Activated gamma-delta T cell treated with anti-CD3 and anti-CD28 coated beads, Interleukin-2, amount 50 U/mL, for 16 hours (primary cell): Measurements from ENCODE around the gene RPH3AL.
"Not testable (repeated sequence)": the region's sequence is repeated elsewhere in the genome, so short reads cannot be mapped to it uniquely, and the experiment has no call there.

Experiments used
- DNase-seq: peaks from one replicate; pipeline ENCODE4 v3.0.0-alpha.2; 2020; ENCODE audit warnings: low read depth

Gene RPH3AL

DNA sequence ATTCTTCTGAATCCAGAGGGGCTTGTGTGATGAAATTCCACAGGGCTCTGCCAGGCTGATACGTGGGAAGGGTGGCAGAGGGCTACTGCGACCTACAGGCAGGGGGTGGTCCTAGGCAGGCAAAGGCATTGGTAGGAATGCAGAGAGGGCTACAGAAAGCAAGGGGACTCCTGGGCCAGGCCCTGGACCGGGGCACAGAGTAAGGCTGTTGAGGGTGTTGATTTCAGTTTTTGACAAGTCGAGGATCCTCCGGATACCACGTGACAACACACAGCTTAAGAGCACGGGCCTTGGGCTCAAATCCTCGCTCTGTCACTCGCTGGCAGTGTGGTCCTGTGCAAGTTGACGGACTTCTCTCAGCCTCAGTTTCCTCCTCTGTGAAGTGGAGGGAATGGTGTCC is 152.0 kb downstream of the RPH3AL start:
- no peak for DNase-seq

DNA sequence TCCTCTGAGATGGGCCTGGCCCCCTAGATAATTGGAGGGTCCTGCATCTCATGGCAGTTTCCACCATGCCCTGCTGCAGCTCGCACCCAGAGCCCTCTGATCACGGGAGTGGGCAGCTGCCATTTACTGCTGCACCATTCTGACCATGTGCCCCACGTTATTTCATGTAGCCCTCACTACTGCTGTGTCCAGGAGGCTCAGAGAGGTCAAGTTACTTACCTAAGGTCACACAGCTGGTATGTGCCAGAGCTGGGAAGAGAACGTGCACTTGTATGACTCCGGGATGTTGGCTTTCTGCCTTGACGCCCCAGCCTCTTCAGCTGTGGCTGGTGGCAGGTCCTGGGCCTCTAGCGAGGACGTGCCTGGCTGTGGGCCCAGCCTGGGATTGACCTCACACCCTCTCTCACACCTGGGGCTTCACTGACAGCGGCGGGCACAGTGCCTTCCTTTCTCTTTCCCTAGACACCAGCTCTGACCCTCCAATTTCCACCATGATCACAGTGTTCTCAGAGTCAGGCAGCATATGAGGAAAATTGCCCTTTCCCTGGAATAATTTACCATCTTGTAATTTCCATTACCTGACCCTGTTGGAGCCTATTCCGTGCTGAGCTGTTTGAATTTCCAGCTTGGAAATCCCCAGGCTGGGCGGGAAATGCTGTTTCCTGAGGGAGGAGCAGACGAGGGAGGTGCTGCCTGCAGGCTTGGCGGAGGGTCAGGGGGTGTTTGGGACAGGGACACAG is 152.6 kb downstream of the RPH3AL start:
- no peak for DNase-seq

DNA sequence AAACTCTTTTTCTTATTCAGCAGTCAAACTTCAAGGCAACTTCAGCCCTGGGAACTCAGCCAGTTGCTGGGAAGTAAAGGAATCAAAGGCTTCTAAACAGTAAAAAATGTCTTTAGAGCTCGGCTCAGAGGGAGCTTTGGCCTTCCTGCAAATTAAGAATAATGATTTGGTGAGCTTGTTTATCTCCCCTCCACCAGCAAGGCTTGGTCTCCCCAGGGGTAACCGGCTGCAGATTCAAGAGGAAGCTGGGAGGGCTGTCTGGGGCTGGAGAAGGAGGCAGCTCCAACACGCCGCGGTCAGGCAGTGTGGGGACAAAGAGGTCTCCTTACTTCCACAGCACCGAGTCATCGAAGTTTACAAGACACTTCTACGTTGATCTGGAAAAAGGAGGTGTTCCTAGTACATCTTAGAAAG is 153.4 kb downstream of the RPH3AL start:
- no peak for DNase-seq

DNA sequence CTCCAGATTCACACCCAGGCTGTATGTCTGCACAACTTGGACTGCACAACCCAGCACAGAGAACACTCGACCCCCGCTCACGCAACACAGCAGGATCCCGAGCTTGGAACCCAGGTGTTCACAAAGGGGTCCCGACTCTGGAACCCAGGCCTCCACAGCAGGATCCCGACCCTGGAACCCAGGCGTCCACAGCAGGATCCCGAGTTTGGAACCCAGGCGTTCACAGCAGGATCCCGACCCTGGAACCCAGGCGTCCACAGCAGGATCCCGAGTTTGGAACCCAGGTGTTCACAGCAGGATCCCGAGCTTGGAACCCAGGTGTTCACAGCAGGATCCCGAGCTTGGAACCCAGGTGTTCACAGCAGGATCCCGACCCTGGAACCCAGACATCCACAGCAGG is 154.4 kb downstream of the RPH3AL start:
- not testable (repeated sequence) for DNase-seq

DNA sequence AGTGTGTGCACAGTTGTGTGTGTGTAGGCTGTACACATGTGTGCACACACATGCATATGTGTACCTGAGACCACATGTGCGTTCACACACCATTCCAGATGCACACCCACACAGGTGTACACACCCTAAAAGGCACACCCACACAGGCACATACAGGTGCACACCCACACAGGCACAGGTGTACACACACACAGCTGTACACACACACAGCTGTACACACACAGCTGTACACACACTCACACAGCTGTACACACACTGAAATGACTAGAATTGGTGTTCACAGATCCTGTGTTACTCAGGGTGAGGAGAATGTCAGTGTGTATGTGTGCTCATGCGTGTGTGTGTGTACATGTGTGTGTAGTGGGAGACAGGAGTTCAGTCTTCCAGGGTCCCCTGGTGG is 155.3 kb downstream of the RPH3AL start:
- DNase-seq, result no peak

DNA sequence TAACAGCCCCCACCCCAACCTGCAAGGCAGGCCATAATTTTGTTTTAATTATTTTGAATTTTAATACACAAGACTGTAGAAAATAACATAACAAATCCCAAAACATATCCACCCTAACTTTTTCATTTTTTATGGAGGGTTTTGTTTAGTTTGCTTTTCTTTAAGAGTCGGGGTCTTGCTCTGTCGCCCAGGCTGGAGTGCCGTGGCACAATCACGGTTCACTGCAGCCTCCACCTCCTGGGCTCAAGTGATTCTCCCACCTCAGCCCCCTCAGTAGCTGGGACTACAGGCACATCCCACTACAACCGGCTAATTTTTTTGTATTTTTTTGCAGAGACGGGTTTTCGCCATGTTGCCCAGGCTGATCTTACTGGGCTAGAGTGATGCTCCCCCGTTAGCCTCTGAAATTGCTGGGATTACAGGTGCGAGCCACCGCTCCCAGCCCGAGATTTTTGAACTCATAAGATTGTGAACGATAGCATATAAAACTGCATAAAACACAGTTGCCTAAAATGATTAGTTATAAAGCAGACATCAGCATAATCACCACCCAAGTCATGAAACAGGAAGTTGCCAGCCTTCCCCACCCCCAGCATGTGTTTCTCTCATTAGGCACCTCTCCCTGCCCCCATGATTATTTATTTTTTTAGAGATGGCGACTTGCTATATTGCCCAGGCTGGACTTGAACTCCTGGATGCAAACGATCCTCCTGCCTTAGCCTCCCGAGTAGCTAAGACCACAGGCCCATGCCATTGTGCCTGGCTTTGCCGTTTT is 157.6 kb downstream of the RPH3AL start:
- DNase-seq, result no peak

DNA sequence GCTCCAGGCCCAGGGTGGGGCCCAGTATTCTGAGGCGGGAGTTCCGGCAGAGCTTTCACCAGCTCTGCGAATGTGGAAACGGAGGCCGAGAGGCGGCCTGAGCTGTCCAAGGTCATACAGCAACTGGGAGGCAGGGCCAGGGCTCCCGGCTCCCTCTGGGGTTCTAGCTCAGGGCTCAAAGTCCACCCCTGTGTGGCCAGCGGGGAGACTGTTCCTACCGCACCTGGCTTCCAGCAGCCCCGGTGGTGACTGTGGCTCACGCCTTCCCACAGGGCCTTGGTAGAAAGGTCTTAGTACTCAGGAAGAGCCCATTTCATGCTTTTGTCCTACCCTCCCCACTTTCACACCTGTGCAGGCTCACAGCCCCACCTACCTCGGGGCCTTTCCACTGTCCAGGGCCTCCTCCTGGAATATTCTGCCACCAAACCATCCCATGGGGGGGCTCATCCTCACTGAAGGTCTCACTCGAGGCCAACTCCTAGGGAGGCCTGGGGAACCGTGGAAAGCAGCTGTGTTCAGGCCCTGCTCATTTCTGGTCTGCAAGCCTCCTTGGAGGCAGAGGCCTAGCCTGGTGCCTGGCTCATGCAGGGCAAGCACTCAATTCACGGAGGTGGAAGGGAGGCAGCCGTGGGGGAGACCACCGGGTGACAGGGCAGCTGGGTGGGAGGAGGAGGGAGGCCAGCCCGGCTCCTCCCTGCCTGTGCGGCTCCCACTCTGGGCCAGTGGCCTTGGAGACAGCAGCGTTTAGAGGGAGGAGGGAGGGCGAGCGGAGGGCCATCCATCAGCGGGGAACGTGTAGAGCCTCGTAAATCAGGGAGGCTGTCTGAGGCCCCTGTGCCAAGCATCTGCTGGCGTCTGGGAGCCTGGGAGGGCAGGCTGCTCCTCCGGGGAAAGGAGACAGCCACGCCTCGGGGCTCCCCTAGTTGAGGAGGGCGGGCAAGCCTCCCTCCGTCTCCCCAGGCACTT is 158.5 kb downstream of the RPH3AL start:
- no peak for DNase-seq

DNA sequence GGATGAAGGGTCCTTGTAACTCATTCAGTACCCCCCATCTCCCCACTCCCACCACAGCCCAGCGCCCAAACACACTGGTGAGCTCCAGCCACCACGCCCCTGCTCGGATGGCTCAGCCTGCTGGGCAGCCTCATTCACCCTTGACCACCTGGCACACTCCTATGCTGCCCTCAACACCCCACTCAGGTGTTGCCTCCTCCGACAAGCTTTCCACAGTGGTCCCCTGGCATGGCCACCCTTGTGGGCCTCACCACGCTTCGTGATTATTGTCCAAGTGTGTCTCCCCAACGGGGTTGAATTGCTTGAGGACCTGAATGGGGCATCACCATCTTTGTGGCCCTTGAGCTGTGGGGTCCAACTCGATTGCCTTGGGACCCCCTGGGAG is 159.2 kb downstream of the RPH3AL start:
- DNase-seq, result no peak

DNA sequence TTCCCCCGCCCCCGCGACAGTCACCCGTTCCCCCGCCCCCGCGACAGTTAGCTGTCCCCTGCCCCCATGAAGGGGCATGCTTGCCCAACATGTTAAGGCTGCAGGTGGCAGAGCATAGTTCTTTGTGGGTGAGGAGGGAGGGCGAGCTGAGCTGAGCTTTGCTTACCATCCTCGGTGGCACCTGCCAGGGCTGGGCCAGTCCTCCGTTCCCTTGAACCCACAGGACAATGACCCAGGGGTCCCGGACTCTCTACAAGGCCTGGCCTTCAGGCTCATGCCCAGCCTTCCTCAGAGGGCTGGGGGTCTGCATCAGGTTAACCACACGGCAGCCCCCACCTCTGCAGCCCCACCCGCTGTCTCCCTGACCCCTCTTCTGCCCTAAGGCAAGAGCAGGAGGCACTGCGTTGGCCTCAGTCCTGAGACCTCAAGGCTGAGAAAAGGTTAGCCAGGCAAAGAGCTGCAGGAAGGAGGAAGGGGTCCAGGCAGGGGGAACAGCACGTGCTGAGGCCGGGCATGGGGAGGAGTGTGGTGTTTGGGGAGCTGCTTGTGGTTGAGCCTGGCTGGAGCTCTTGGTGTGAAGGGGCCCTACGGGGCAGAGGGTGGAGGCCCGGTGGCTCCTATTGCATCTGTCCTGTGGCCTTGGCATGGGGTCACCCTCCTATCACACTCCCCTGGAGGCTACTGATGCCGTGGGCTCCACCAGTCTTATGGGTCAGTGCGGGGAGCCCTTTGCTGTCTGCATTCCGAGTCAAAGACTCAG is 159.8 kb downstream of the RPH3AL start:
- DNase-seq, result no peak

DNA sequence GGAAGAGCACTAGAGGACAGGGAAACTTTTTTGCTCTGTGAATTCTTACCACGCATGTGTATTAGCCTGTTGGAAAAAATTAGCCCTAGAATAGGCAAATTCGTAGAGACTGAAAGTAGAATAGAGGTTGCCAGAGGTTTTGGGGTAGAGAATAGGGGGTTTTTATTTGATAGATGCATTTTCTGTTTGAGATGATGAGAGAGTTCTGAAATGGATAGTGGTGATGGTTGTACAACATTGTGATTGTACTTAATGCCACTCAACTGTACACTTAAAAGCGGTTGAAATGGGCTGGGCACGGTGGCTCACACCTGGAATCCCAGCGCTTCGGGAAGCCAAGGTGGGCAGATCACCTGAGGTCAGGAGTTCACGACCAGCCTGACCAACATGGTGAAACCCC is 163.2 kb downstream of the RPH3AL start:
- DNase-seq, result no peak

DNA sequence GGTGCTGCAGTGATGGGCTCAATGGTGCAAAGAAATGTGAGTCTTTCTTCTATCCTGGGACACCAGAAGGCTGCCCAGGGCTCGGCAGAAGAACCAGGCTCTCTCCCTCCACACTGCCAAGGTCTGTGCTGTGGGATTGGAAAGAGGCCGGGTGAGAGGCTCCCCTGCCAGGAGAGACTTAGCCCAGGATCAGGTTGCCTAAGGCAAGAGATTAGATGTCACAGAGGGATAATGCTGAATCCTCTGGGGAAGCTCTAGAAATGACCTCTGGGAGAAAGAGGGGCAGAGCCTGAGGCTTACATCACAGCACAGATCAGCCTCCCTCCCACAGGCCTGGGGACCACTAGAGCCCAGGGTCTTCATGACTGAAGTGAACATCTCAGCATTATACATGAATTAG is 165.5 kb downstream of the RPH3AL start:
- DNase-seq, result no peak

DNA sequence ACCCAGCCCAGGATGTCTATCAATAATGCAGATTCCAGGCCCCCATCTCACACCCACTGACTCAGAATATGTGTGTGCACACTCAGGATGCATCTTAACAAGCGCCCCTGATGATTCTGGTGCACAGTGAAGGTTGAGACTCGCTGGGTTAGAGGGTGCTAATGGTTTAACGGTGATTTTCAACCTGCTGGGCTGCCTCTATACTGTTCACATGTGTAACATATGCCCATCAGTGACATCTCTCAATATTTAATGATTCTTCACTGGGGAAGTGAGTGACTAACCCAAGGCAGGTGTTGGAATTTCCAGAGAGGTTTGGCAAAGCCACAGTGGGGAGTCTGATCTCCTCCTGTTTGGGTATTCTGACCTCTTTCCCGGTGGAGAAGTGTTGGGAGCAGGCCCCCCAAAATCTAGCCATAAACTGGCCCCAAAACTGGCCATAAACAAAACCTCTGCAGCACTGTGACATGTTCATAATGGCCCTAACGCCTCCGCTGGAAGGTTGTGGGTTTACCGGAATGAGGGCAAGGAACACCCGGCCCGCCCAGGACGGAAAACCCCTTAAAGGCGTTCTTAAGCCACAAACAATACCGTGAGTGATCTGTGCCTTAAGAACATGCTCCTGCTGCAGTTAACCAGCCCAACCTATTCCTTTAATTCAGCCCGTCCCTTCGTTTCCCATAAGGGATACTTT is 167.0 kb downstream of the RPH3AL start:
- no peak for DNase-seq

DNA sequence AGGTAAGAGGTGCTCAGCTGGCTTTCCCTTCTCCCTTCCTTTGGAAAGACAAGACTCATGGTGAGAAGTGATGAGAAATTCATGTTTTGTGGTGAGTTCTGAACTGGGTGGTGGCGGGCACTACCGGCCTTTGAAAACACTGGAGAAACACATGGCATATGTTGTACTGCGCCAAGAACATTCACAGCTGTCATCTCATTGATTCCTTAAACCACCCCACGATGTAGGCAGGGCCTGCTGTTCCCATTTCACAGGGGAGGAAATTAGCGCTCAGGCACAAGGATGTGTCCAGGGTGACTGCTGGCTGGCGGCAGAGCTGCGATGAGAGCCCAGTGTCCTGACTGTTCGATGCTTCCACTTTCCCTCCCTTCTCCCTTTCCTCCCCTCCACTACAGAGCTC is 169.6 kb downstream of the RPH3AL start:
- no peak for DNase-seq

DNA sequence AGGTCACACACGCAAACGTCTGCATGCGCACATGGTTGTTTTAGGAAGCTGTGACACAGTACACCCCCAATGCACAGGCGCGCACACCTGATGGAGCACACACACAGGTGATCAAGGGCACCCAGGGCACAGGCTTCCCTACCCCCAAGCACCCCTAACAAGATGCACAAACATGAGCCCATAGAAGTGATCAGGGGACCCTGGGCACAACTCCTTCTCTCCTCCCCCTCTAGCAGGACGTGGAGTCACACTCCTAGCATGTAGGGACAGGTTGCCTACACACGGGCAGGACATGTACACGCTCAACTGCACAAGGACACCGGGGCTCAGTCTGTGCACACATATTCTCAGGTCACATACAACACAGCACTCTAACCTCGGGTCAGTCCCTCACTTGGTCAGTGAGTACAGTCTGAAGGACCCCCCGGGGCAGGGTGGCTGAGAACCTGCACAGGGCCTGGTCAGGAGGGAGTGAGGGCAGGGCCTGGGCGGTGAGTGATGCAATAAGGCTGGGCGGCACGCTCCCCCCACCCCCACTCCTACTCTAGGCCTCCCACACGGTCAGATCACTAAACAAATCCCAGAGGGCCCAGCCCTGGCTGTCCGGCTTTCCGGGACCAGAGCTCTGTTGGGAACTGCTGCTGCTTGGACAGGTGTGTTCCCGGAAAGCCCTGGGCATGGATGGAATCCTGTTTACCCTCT is 170.4 kb downstream of the RPH3AL start:
- DNase-seq, result no peak

DNA sequence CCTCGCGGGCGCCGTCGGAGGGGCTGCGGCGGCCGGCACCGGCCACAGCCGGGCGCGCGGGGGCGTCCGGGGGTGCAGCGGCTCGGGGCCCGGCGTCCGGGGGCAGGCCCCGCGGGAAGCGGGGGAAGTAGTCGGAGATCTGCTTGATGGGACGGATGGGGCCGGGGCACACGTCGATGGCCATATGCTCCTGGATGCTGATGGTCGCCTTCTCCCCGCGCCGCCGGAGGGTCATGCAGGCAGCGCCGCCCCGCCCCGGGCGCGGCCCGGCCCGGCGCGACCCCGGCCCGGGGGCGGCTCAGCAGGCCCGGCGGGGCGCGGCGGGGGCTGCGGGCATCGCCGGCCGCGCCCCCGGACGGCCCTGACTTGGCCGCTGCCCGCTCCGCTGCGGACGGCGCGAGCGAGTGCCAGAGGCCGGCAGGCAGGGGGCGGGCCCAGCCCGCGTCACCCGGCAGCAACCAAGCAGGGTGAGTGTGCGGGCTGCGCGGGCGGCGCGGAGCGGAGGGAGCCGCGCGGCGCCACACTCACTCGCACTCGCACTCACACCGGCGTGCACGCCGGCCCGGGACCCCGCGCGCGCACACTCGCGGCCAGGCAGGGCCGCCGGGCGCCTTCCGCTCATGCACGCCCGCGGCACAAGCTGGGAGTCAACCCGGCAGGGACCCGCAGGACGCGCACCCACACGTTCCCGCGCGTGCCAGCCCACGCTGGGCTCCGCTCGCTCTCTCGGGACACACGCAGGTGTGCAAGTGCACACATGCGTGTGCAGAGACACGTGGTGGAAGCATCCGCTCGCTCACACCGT is 171.2 kb downstream of the RPH3AL start, which contains the start of gene DOC2B:
Gene DOC2B, minus strand, starts transcription at position 406 of the 805 bp plus-strand sequence. Its CDS starts 171 bp downstream, at position 235.
- DNase-seq, result no peak

DNA sequence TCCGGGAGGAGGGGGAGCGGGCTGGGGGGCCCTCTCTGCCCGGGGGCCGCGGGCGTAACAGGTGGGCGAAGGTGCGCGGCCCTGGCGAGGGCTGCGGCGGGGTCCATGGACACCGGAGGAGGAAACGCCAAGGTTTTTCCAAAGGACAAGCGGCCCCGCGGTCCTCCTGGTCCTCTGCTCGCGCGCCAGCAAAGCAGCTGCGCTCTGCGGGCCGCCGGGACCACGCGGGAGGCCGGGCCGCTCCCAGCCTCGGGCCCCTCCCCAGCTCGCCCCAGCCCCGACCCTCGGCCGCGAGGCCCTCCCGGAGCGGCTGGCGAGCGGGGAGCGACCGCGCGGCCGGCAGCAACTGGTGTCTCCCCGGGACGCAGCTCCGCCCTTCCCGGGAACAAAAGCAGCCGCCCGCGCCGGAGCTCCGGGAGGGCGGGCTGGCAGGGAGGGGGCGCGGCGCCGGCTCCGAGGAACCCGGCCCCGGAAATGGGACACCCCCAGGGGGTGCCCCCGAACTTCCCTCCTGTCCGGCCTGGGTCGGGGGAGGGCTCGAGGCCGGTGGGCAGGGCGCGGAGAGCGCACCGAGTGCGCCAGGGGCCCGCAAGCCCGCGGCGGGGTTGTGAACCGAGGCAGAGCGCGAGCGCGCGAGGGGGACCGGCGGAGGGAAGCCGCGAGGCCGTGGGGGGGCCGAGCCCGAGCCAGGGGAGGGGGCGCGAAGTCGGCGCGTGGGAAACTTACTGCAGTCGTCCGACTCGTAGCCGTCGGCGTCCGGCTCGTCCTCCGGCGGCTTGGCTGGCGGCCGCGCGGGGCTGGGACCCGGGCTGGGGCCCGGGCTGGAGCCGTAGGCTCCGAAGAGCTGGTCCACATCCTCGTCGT is 172.0 kb downstream of the RPH3AL start:
- DNase-seq, result no peak

DNA sequence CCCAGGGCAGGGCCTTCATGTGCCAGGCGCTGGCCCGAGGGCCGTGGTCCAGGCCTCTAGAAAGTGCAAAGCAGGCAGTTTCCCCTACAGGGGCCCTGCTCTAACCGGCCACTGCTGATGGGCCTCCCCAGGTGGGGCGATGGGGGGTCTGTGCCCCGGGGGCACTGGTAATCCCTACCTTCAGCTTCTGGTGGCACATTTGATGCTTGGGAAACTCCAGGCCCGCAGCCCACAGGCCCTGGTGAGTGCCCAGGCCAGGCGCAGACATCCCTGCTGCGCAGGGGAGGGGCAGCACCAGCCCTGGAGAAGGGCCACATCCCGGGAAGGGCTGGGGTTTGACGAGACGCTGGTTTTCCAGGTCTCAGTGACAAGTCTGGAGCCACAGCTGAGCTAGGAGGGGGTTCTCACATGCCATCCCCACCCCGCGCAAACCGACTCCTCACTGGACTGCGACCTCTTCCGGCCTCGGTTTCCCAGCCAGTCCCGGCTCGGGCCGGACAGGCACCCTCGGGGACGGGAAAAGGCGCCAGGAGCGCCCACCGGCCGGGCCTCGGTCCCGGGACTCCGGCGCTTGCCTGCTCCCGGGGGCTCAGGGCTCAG is 172.7 kb downstream of the RPH3AL start:
- no peak for DNase-seq

DNA sequence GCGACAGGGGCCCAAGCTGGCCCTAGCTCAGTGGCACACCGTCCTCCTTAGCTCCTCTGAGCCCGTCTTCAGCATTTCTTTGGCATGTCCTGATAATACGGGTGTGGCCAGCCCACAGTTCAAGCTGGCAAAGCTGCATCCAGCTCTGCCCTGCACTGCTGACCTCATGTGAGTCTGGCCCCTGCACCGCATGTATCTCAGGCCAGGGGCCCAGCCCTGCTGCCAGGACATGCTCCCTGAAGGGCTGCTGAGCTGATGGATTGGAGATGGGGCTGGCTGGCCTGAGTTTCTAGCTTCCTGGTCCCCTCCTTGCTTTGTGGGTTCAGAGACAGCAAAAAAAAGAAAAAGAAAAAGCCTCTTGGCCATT is 173.6 kb downstream of the RPH3AL start:
- DNase-seq, result no peak
